ENCODE measurements around the gene CNTNAP2.

The CNTNAP2 gene

DNA sequence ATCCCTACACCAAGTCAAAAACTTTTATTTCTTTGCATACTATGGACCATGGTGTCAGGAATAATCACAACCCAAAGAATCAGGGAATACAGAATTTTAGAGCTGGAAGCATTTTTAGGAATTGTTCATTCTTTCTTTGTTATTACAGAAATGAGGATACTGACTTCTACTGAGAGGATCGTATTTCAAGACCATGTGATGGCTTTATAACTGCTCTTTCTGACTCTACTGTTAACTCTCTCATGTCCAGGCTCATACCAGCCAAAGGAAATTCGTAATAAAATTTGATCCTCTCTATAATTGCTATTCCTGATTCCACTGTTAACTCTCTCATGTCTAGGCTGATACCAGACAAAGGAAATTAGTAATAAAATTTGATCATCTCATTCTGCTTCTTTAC, 1423.1 kb downstream of the CNTNAP2 start:
- no peak for DNase-seq (ENCODE audit: low read depth, low spot score)
- no peaks in the 10 kb centered on the region for H3K36me3 ChIP-seq (ENCODE audit: insufficient read depth, low read length)
- no peak overlapping the region for H3K4me3 ChIP-seq
- H3K27ac ChIP-seq, result no peak overlapping the region
- H3K9ac ChIP-seq (ENCODE audit: insufficient read length), result no peak overlapping the region
- TF ChIP-seq EZH2 (IDR thresholded peaks at IDR 0.05), result no peak
- no peak for TF ChIP-seq POLR2AphosphoS5 (IDR thresholded peaks at IDR 0.05; ENCODE audit: borderline replicate concordance, low read depth, low read length)
- no peak for TF ChIP-seq FOXP2 (optimal IDR thresholded peaks at IDR 0.05; ENCODE audit: control extremely low read depth, extremely low read length, insufficient read depth)
- no peaks in the 10 kb centered on the region for H3K9me3 ChIP-seq (ENCODE audit: low read depth, low read length)

DNA sequence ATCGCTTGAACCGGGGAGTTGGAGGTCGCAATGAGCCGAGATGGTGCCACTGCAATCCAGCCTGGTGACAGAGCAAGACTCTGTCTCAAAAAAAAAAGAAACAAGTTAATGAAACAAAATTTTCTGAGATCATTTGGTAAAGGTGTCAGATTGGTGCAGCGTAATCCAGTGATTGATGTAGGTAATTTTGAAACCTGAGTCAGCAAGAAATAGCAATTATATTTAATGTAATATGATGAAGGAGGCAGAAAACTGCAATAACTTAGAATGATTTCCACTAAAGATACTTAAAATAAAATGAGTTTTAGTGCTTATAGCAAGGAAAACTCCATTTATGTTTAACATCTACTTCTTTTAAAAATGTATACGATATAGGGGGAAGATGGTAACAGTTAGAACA, 1424.1 kb downstream of the CNTNAP2 start:
- TF ChIP-seq FOXP2 (optimal IDR thresholded peaks at IDR 0.05; ENCODE audit: control extremely low read depth, extremely low read length, insufficient read depth) (no peak), EZH2 (IDR thresholded peaks at IDR 0.05) (no peak), POLR2AphosphoS5 (IDR thresholded peaks at IDR 0.05; ENCODE audit: borderline replicate concordance, low read depth, low read length) (no peak)
- Histone ChIP-seq H3K9me3 (ENCODE audit: low read depth, low read length) (no peaks in the 10 kb centered on the region), H3K36me3 (ENCODE audit: insufficient read depth, low read length) (no peaks in the 10 kb centered on the region)

DNA sequence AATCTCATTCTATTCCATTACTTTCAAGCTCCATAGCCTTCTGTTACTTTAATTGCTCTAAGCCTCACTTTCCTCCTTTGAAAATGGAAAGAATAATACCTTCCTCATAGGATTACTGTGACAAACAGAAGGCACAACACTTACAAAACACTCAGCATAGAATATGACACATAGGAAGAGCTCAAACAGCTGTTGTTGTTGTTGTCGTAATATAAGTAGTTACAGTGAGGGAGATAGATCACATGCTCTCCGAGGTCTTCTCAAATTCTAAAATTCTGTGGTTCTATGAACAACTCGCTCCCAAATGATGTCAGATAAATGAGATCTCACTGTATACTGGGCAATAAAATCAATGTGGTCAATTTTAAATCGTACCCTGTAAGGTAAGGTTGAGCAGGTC, 1424.7 kb downstream of the CNTNAP2 start:
- no peak overlapping the region for H3K9ac ChIP-seq (ENCODE audit: insufficient read length)
- TF ChIP-seq FOXP2 (optimal IDR thresholded peaks at IDR 0.05; ENCODE audit: control extremely low read depth, extremely low read length, insufficient read depth) (no peak), POLR2AphosphoS5 (IDR thresholded peaks at IDR 0.05; ENCODE audit: borderline replicate concordance, low read depth, low read length) (no peak), EZH2 (IDR thresholded peaks at IDR 0.05) (no peak)

More for the DNA sequence above, 1424.1 kb downstream of the CNTNAP2 start:
- Histone ChIP-seq H3K27ac (no peak overlapping the region), H3K4me3 (no peak overlapping the region), H3K9ac (ENCODE audit: insufficient read length) (no peak overlapping the region)
- no peak for DNase-seq (ENCODE audit: low read depth, low spot score)

DNA sequence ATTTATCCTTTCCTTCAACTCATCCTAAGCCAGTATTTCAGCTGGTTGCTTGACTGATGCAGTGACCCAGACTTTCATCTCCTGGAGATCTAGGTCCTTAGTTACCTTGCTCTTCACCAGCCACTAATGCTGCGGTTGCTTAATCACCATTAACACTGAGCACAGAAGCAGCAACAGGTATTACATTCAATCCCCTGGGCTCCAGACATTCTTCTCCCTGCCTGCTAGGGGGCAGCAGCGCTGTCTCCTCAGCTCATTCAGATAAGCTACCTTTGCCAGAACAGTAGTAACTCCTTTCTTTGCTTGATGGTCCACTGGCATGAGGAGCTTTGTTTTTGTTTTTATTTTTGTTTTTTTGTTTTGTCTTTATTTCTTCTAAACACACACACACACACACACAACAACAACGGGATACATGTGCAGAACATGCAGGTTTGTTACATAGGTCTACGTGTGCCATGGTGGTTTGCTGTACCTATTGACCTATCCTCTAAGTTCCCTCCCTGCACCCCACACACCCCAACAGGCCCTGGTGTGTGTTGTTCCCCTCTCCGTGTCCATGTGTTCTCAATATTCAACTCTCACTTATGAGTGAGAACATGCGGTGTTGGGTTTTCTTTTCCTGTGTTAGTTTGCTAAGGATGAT, 1430.8 kb downstream of the CNTNAP2 start:
- Histone ChIP-seq H3K9ac (ENCODE audit: insufficient read length) (no peak overlapping the region), H3K27ac (no peak overlapping the region), H3K4me3 (no peak overlapping the region), H3K36me3 (ENCODE audit: insufficient read depth, low read length) (no peaks in the 10 kb centered on the region), H3K9me3 (ENCODE audit: low read depth, low read length) (no peaks in the 10 kb centered on the region)
- no peak for DNase-seq (ENCODE audit: low read depth, low spot score)
- no peak for TF ChIP-seq POLR2AphosphoS5 (IDR thresholded peaks at IDR 0.05; ENCODE audit: borderline replicate concordance, low read depth, low read length)
- TF ChIP-seq EZH2 (IDR thresholded peaks at IDR 0.05), result no peak
- TF ChIP-seq FOXP2 (optimal IDR thresholded peaks at IDR 0.05; ENCODE audit: control extremely low read depth, extremely low read length, insufficient read depth), result no peak

More for the DNA sequence above, 1424.7 kb downstream of the CNTNAP2 start:
- Histone ChIP-seq H3K9me3 (ENCODE audit: low read depth, low read length) (no peaks in the 10 kb centered on the region), H3K36me3 (ENCODE audit: insufficient read depth, low read length) (no peaks in the 10 kb centered on the region), H3K4me3 (no peak overlapping the region), H3K27ac (no peak overlapping the region)
- DNase-seq (ENCODE audit: low read depth, low spot score), result no peak

DNA sequence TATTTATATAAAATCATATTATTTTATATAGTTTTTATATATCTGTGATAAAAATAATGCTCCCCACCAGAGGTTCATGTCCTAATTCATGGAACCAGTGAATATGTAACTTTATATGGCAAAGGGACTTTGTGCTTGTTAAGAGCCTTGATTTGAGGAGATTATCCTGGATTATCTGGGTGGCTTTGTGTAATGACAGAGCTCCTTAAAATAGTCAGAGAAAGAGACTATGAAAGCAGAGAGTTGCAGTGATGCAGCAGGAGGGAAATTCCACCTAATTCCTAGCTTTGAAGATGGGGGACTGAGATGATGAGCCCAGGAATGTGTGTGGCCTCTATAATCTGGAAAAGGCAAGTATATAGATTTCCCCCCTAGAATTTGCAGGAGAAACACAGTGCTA, 1439.7 kb downstream of the CNTNAP2 start:
- Histone ChIP-seq H3K36me3 (ENCODE audit: insufficient read depth, low read length) (no peaks in the 10 kb centered on the region), H3K9me3 (ENCODE audit: low read depth, low read length) (no peaks in the 10 kb centered on the region), H3K9ac (ENCODE audit: insufficient read length) (no peak overlapping the region), H3K27ac (no peak overlapping the region), H3K4me3 (no peak overlapping the region)
- TF ChIP-seq FOXP2 (optimal IDR thresholded peaks at IDR 0.05; ENCODE audit: control extremely low read depth, extremely low read length, insufficient read depth) (no peak), EZH2 (IDR thresholded peaks at IDR 0.05) (no peak), POLR2AphosphoS5 (IDR thresholded peaks at IDR 0.05; ENCODE audit: borderline replicate concordance, low read depth, low read length) (no peak)
- no peak for DNase-seq (ENCODE audit: low read depth, low spot score)

DNA sequence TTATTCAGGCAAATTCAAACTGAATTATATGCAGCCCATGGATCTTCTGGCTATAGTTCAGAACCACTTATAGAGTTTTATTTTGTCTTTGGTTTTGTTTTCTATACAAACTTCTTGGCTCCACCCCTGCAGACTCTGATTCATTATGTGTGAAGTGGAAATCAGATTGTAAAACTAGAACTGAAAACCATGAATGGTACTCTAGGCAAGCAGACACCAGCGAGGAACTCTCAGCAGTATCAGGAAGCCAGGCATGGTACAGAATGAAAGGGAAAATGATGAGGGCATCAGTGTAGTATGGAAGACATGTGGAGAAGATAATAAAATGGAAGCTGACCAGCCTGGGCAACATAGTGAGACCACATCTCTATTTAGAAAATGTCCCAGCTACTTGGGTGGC, 1447.1 kb downstream of the CNTNAP2 start:
- no peak for TF ChIP-seq EZH2 (IDR thresholded peaks at IDR 0.05)
- no peak for TF ChIP-seq FOXP2 (optimal IDR thresholded peaks at IDR 0.05; ENCODE audit: control extremely low read depth, extremely low read length, insufficient read depth)
- TF ChIP-seq POLR2AphosphoS5 (IDR thresholded peaks at IDR 0.05; ENCODE audit: borderline replicate concordance, low read depth, low read length), result no peak
- no peak overlapping the region for H3K27ac ChIP-seq
- no peak overlapping the region for H3K9ac ChIP-seq (ENCODE audit: insufficient read length)
- no peaks in the 10 kb centered on the region for H3K9me3 ChIP-seq (ENCODE audit: low read depth, low read length)
- no peaks in the 10 kb centered on the region for H3K36me3 ChIP-seq (ENCODE audit: insufficient read depth, low read length)
- DNase-seq (ENCODE audit: low read depth, low spot score), result no peak
- H3K4me3 ChIP-seq, result no peak overlapping the region

DNA sequence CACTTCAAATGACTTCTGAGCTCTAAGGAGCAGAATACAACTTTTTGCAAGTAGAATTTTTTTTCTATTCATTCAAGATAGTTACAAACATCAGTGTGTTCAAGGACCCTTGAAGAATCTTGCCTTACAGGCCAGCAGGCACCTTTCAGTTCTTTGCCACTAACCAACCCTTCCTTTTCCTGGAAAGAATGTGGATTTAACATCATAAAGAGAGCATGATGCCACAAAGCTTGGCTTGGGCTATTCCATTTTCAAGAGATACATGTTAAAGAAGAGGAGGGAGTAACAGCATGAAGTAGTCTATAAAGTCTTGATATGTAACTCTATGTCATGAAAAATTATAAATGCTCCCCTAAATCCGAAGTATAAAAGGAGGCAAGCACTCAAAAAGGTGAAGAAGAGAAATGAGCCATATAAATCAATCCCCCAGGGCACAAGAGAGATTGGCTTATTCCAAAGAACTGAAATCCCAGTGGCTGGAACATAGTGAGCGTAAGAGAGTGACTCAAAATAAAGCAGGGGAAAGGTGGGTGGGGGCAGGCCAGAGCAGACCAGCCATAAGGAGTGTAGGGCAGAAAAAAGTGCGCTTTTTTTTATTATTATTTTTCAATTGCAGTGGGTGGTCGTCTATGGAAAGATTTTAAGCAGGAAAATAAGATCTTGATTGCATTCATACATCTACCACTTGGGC, 1448.3 kb downstream of the CNTNAP2 start:
- no peak overlapping the region for H3K9ac ChIP-seq (ENCODE audit: insufficient read length)
- no peaks in the 10 kb centered on the region for H3K9me3 ChIP-seq (ENCODE audit: low read depth, low read length)
- no peaks in the 10 kb centered on the region for H3K36me3 ChIP-seq (ENCODE audit: insufficient read depth, low read length)
- H3K4me3 ChIP-seq, result no peak overlapping the region
- H3K27ac ChIP-seq, result no peak overlapping the region
- DNase-seq (ENCODE audit: low read depth, low spot score), result no peak
- no peak for TF ChIP-seq POLR2AphosphoS5 (IDR thresholded peaks at IDR 0.05; ENCODE audit: borderline replicate concordance, low read depth, low read length)
- no peak for TF ChIP-seq FOXP2 (optimal IDR thresholded peaks at IDR 0.05; ENCODE audit: control extremely low read depth, extremely low read length, insufficient read depth)
- TF ChIP-seq EZH2 (IDR thresholded peaks at IDR 0.05), result no peak

DNA sequence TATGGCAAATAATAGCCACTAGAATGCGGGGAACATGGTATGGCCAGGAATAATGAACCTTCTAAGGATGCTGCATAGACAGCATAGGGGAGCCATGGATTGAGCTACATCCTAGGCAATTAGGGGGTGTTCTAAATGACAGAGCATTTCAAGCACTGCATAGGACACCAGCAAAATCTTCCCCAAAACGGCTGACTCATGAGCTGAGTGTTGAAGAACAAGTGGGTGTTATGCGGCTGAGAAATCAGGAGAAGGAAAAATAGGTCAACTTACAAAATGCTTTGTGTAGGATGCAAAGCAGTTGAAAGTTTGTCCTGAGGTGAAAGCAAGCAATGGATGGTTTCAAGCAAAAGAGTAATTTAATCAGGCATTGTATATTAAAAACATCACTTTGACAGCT, 1450.4 kb downstream of the CNTNAP2 start:
- H3K9me3 ChIP-seq (ENCODE audit: low read depth, low read length), result no peaks in the 10 kb centered on the region
- H3K9ac ChIP-seq (ENCODE audit: insufficient read length), result no peak overlapping the region
- no peaks in the 10 kb centered on the region for H3K36me3 ChIP-seq (ENCODE audit: insufficient read depth, low read length)
- TF ChIP-seq POLR2AphosphoS5 (IDR thresholded peaks at IDR 0.05; ENCODE audit: borderline replicate concordance, low read depth, low read length) (no peak), EZH2 (IDR thresholded peaks at IDR 0.05) (no peak), FOXP2 (optimal IDR thresholded peaks at IDR 0.05; ENCODE audit: control extremely low read depth, extremely low read length, insufficient read depth) (no peak)
- no peak overlapping the region for H3K4me3 ChIP-seq
- H3K27ac ChIP-seq, result no peak overlapping the region
- DNase-seq (ENCODE audit: low read depth, low spot score), result no peak
